MM.1S (cell line): ENCODE data around the gene CFAP58.

Experiments used
- DNase-seq: peaks from one replicate; pipeline ENCODE4 v3.0.0-alpha.2; 2015
- H2AFZ ChIP-seq: fragments of 300-600 bp; sonication (generic); 2 replicates; pipeline ENCODE4 v1.6.0; 2016; ENCODE audit warnings: antibody characterized with exemption, low read length
- H3F3A ChIP-seq: fragments of 300-600 bp; sonication (generic); 2 replicates; pipeline ENCODE4 v1.6.1; 2016; ENCODE audit warnings: mild to moderate bottlenecking, antibody characterized with exemption, low read length, moderate library complexity, mixed read lengths; ENCODE audit not compliant: insufficient read depth
- H3K27ac ChIP-seq: fragments of 300-600 bp; sonication (generic); 2 replicates; pipeline ENCODE4 v1.5.1; 2016; ENCODE audit warnings: mild to moderate bottlenecking, low read length
- H3K27me3 ChIP-seq: fragments of 300-600 bp; sonication (generic); replicated peaks from 2 replicates; pipeline ENCODE4 v1.6.0; 2016; ENCODE audit warnings: low read length; ENCODE audit not compliant: insufficient read depth
- H3K36me3 ChIP-seq: fragments of 300-600 bp; sonication (generic); replicated peaks from 2 replicates; pipeline ENCODE4 v1.6.1; 2016; ENCODE audit warnings: mild to moderate bottlenecking, low read length, mixed read lengths; ENCODE audit not compliant: insufficient read depth
- H3K4me1 ChIP-seq: fragments of 300-600 bp; sonication (generic); 2 replicates; pipeline ENCODE4 v1.6.1; 2016; ENCODE audit warnings: low read length, mixed read lengths
- H3K4me2 ChIP-seq: fragments of 300-600 bp; sonication (generic); 2 replicates; pipeline ENCODE4 v1.6.0; 2016; ENCODE audit warnings: low read depth, low read length
- H3K4me3 ChIP-seq: fragments of 300-600 bp; sonication (generic); 2 replicates; pipeline ENCODE4 v1.5.1; 2016; ENCODE audit warnings: low read length, mixed read lengths
- H3K79me2 ChIP-seq: fragments of 300-600 bp; sonication (generic); 2 replicates; pipeline ENCODE4 v1.6.1; 2016; ENCODE audit warnings: mixed run types, low read length, mixed read lengths
- H3K9ac ChIP-seq: fragments of 300-600 bp; sonication (generic); 2 replicates; pipeline ENCODE4 v1.6.1; 2016; ENCODE audit warnings: low read length, mixed read lengths
- H3K9me2 ChIP-seq: fragments of 300-600 bp; sonication (generic); replicated peaks from 2 replicates; pipeline ENCODE4 v1.6.1; 2016; ENCODE audit warnings: mild to moderate bottlenecking, low read length, mixed read lengths; ENCODE audit not compliant: insufficient read depth
- H3K9me3 ChIP-seq: fragments of 300-600 bp; sonication (generic); replicated peaks from 2 replicates; pipeline ENCODE4 v1.6.1; 2016; ENCODE audit warnings: mild to moderate bottlenecking, low read length, mixed read lengths; ENCODE audit not compliant: insufficient read depth
- H4K20me1 ChIP-seq: fragments of 300-600 bp; sonication (generic); 2 replicates; pipeline ENCODE4 v1.6.1; 2016; ENCODE audit warnings: mild to moderate bottlenecking, low read length, moderate library complexity, mixed read lengths; ENCODE audit not compliant: insufficient read depth
- EZH2 ChIP-seq: fragments of 300-600 bp; sonication (generic); optimal IDR thresholded peaks from 2 replicates; pipeline ENCODE3; 2017; ENCODE audit warnings: low read depth, mild to moderate bottlenecking, antibody characterized with exemption, low read length, mixed read lengths
- EZH2phosphoT487 ChIP-seq: fragments of 300-600 bp; sonication (generic); IDR thresholded peaks from 2 replicates; pipeline ENCODE4 v1.6.1; 2018; ENCODE audit warnings: antibody characterized with exemption, low read length
- TF ChIP-seq, protein P1 (sequence below): fragments of 300-600 bp; sonication (generic); IDR thresholded peaks from 2 replicates; pipeline ENCODE4 v1.5.1; 2016; ENCODE audit warnings: antibody characterized with exemption, low read length, mixed read lengths

The CFAP58 gene

DNA sequence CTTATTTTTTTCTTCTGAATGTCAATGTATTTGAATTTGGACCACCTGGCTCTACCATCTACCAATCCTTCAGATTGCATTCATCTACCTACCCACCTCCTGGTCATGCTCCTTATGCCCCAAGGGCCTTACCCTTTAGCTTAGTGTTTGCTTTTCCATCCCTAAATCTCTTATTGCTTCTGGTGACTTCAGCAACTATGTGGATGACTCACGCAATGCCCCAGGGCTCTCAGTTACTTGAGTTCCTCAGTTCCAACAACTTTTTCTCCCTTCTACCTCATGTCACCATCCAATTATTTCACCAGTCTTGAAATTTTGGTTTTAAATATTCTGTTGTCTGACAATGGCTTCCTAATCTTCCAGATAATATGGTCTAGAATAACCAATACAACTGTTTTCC, 118.9 kb downstream of the CFAP58 start:
- TF ChIP-seq, protein P1, sequence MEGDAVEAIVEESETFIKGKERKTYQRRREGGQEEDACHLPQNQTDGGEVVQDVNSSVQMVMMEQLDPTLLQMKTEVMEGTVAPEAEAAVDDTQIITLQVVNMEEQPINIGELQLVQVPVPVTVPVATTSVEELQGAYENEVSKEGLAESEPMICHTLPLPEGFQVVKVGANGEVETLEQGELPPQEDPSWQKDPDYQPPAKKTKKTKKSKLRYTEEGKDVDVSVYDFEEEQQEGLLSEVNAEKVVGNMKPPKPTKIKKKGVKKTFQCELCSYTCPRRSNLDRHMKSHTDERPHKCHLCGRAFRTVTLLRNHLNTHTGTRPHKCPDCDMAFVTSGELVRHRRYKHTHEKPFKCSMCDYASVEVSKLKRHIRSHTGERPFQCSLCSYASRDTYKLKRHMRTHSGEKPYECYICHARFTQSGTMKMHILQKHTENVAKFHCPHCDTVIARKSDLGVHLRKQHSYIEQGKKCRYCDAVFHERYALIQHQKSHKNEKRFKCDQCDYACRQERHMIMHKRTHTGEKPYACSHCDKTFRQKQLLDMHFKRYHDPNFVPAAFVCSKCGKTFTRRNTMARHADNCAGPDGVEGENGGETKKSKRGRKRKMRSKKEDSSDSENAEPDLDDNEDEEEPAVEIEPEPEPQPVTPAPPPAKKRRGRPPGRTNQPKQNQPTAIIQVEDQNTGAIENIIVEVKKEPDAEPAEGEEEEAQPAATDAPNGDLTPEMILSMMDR, result no peak
- TF ChIP-seq EZH2phosphoT487 (no peak), EZH2 (no peak)
- H3K9me3 ChIP-seq, result no peaks in the 10 kb centered on the region
- H3K27me3 ChIP-seq, result no peaks in the 10 kb centered on the region
- H3F3A ChIP-seq, result no peaks in the 10 kb centered on the region
- H3K4me1 ChIP-seq, result no peaks in the 10 kb centered on the region
- H3K79me2 ChIP-seq, result no peaks in the 10 kb centered on the region
- H3K9me2 ChIP-seq, result no peaks in the 10 kb centered on the region
- H3K4me3 ChIP-seq, result no peak overlapping the region
- H3K27ac ChIP-seq, result no peak overlapping the region
- H4K20me1 ChIP-seq, result no peaks in the 10 kb centered on the region
- H3K36me3 ChIP-seq, result no peaks in the 10 kb centered on the region
- no peak overlapping the region for H3K4me2 ChIP-seq
- no peak overlapping the region for H3K9ac ChIP-seq
- H2AFZ ChIP-seq, result no peak overlapping the region
- no peak for DNase-seq

GRCh38 chr10:104472957-104473745, 119.5 kb downstream of the CFAP58 start:
- no peaks in the 10 kb centered on the region for H3K27me3 ChIP-seq
- H3K79me2 ChIP-seq, result no peaks in the 10 kb centered on the region
- H3K9me3 ChIP-seq, result no peaks in the 10 kb centered on the region
- no peak overlapping the region for H3K4me3 ChIP-seq
- no peak overlapping the region for H3K27ac ChIP-seq
- no peaks in the 10 kb centered on the region for H3K36me3 ChIP-seq
- H3F3A ChIP-seq, result no peaks in the 10 kb centered on the region
- no peak overlapping the region for H2AFZ ChIP-seq
- no peak for DNase-seq
- no peak overlapping the region for H3K9ac ChIP-seq
- H3K9me2 ChIP-seq, result no peaks in the 10 kb centered on the region
- H3K4me1 ChIP-seq, result no peaks in the 10 kb centered on the region
- no peak overlapping the region for H3K4me2 ChIP-seq
- no peaks in the 10 kb centered on the region for H4K20me1 ChIP-seq
- TF ChIP-seq EZH2 (no peak), EZH2phosphoT487 (no peak)
- TF ChIP-seq, protein P1, result no peak

DNA sequence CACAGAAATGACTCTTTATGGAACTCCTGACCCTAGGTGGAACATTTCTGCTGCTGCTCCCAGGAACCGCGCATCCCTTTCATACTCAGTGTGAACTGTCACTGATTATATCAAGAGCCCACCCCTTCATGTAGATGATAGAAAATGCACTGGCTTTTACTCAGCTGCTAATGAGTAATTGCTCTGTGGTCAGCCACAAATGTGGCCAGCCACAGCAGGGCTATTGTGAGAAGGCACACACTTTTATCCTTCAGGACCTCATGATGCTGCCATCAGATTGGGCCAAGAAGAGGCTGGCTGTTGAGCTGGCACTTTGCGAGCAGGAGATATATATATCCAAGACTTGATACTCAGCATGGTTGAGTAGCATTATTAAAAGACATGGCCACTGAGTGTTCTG, 124.7 kb downstream of the CFAP58 start:
- no peaks in the 10 kb centered on the region for H3F3A ChIP-seq
- H3K9me3 ChIP-seq, result no peaks in the 10 kb centered on the region
- no peak for DNase-seq
- H3K36me3 ChIP-seq, result no peaks in the 10 kb centered on the region
- H2AFZ ChIP-seq, result no peak overlapping the region
- H3K9me2 ChIP-seq, result no peaks in the 10 kb centered on the region
- H3K4me3 ChIP-seq, result no peak overlapping the region
- no peaks in the 10 kb centered on the region for H3K79me2 ChIP-seq
- no peaks in the 10 kb centered on the region for H3K4me1 ChIP-seq
- H4K20me1 ChIP-seq, result no peaks in the 10 kb centered on the region
- no peak for TF ChIP-seq EZH2
- TF ChIP-seq, protein P1, result no peak
- TF ChIP-seq EZH2phosphoT487, result no peak
- H3K9ac ChIP-seq, result no peak overlapping the region
- H3K4me2 ChIP-seq, result no peak overlapping the region
- H3K27ac ChIP-seq, result no peak overlapping the region
- H3K27me3 ChIP-seq, result no peaks in the 10 kb centered on the region
